ENCODE data around the gene ITGA4. TPM values are rescaled to one million over a fixed set of nuclear protein-coding genes. Genes with fewer than 3 reads are reported as not detected.

The ITGA4 gene
- polyA plus RNA-seq, 1 donor (not counting 4 experiments of a cell fraction or from before 2014, with no cell fraction given), result 4.7 TPM

GRCh38 chr2:181540421-181540820 is 83.2 kb downstream of the ITGA4 start:
- dilution Hi-C loops (cut with MboI; ENCODE audit: extremely low pct_ligation_motif_present, low sequenced_read_pairs), result no loop called here
- DNase-seq (ENCODE audit: low read depth, low spot score), result no peak
- TF ChIP-seq CTCF (optimal IDR thresholded peaks at IDR 0.05 in 1 of 3, IDR thresholded peaks at IDR 0.05 in 1 of 3, conservative IDR thresholded peaks at IDR 0.05 in 1 of 3; ENCODE audit: extremely low read depth in 1 of 3, insufficient read depth in 2 of 3, low read length in 3 of 3) (no peak), EZH2 (IDR thresholded peaks at IDR 0.05; ENCODE audit: low read length) (no peak)
- H3K27me3 ChIP-seq (ENCODE audit: control insufficient read depth, extremely low read depth, insufficient read depth, low read length), result no peaks in the 10 kb centered on the region
- H4K20me1 ChIP-seq (ENCODE audit: control insufficient read depth, extremely low read depth, insufficient read depth, low read length), result no peaks in the 10 kb centered on the region
- no peak overlapping the region for H3K4me3 ChIP-seq (ENCODE audit: control insufficient read depth in 2 of 3, extremely low read depth in 1 of 3, insufficient read depth in 2 of 3, low read depth in 1 of 3, low read length in 3 of 3)
- no peak for FAIRE-seq
- H3K27ac ChIP-seq (ENCODE audit: control insufficient read depth, insufficient read depth, low read length), result no peak overlapping the region
- no peaks in the 10 kb centered on the region for H3K36me3 ChIP-seq (ENCODE audit: control insufficient read depth in 2 of 2, extremely low read depth in 1 of 2, insufficient read depth in 2 of 2, low read length in 2 of 2)
- H3K4me1 ChIP-seq (ENCODE audit: control insufficient read depth, extremely low read depth, insufficient read depth, low read length), result no peaks in the 10 kb centered on the region
- no peaks in the 10 kb centered on the region for H3K9me1 ChIP-seq (ENCODE audit: control insufficient read depth, extremely low read depth, insufficient read depth, low read length)
- no peak overlapping the region for H3K4me2 ChIP-seq (ENCODE audit: control insufficient read depth, extremely low read depth, insufficient read depth, low read depth, low read length)
- no peaks in the 10 kb centered on the region for H3K79me2 ChIP-seq (ENCODE audit: control insufficient read depth, insufficient read depth, low read length)
- H3K9me3 ChIP-seq (ENCODE audit: control insufficient read depth, low read depth, low read length), result no peaks in the 10 kb centered on the region
- H2AFZ ChIP-seq (ENCODE audit: control insufficient read depth, low read length), result no peak overlapping the region
- no peak overlapping the region for H3K9ac ChIP-seq (ENCODE audit: control insufficient read depth, extremely low read depth, insufficient read depth, low read length)

- H3K9me3 ChIP-seq (ENCODE audit: control insufficient read depth, low read depth, low read length), result no peaks in the 10 kb centered on the region
- H3K4me3 ChIP-seq (ENCODE audit: control insufficient read depth in 2 of 3, extremely low read depth in 1 of 3, insufficient read depth in 2 of 3, low read depth in 1 of 3, low read length in 3 of 3), result no peak overlapping the region
- no peak for TF ChIP-seq EZH2 (IDR thresholded peaks at IDR 0.05; ENCODE audit: low read length)
- no peak for TF ChIP-seq CTCF (optimal IDR thresholded peaks at IDR 0.05 in 1 of 3, IDR thresholded peaks at IDR 0.05 in 1 of 3, conservative IDR thresholded peaks at IDR 0.05 in 1 of 3; ENCODE audit: extremely low read depth in 1 of 3, insufficient read depth in 2 of 3, low read length in 3 of 3)
- H3K27me3 ChIP-seq (ENCODE audit: control insufficient read depth, extremely low read depth, insufficient read depth, low read length), result no peaks in the 10 kb centered on the region
- H2AFZ ChIP-seq (ENCODE audit: control insufficient read depth, low read length), result no peak overlapping the region
- no peaks in the 10 kb centered on the region for H3K36me3 ChIP-seq (ENCODE audit: control insufficient read depth in 2 of 2, extremely low read depth in 1 of 2, insufficient read depth in 2 of 2, low read length in 2 of 2)
- DNase-seq (ENCODE audit: low read depth, low spot score) (no peak), FAIRE-seq (no peak)
- H3K27ac ChIP-seq (ENCODE audit: control insufficient read depth, insufficient read depth, low read length), result no peak overlapping the region
- H3K4me1 ChIP-seq (ENCODE audit: control insufficient read depth, extremely low read depth, insufficient read depth, low read length), result no peaks in the 10 kb centered on the region
- no peak overlapping the region for H3K4me2 ChIP-seq (ENCODE audit: control insufficient read depth, extremely low read depth, insufficient read depth, low read depth, low read length)
- dilution Hi-C loops (cut with MboI; ENCODE audit: extremely low pct_ligation_motif_present, low sequenced_read_pairs), result no loop called here
- no peaks in the 10 kb centered on the region for H3K79me2 ChIP-seq (ENCODE audit: control insufficient read depth, insufficient read depth, low read length)
- H4K20me1 ChIP-seq (ENCODE audit: control insufficient read depth, extremely low read depth, insufficient read depth, low read length), result no peaks in the 10 kb centered on the region
- H3K9ac ChIP-seq (ENCODE audit: control insufficient read depth, extremely low read depth, insufficient read depth, low read length), result no peak overlapping the region
- H3K9me1 ChIP-seq (ENCODE audit: control insufficient read depth, extremely low read depth, insufficient read depth, low read length), result no peaks in the 10 kb centered on the region
Measured at GRCh38 chr2:181542170-181542569, 85.0 kb downstream of the ITGA4 start.

Measured in keratinocyte (primary cell).